Adipocyte (in vitro differentiated cells): Measurements from ENCODE around the gene PPM1N.
"Not testable (repeated sequence)": the region's sequence is repeated elsewhere in the genome, so short reads cannot be mapped to it uniquely, and the experiment has no call there.

Experiments
- DNase-seq: peaks from one replicate; pipeline ENCODE4 v3.0.0-alpha.2; 2015; ENCODE audit warnings: low read depth
- H3K27me3 ChIP-seq: replicated peaks from 2 replicates; pipeline ENCODE4 v1.7.0; 2013; ENCODE audit warnings: mild to moderate bottlenecking, low read length, moderate library complexity; ENCODE audit not compliant: control insufficient read depth, insufficient read depth
- H3K36me3 ChIP-seq: 2 replicates; pipeline ENCODE4 v1.7.0; 2013; ENCODE audit warnings: low read length, mild to moderate bottlenecking, moderate library complexity; ENCODE audit not compliant: control insufficient read depth, insufficient read depth, severe bottlenecking
- H3K4me1 ChIP-seq: 2 replicates; pipeline ENCODE4 v1.7.0; 2013; ENCODE audit warnings: mild to moderate bottlenecking, low read length, moderate library complexity; ENCODE audit not compliant: control insufficient read depth, insufficient read depth
- H3K4me3 ChIP-seq: 2 replicates; pipeline ENCODE4 v1.7.0; 2013; ENCODE audit warnings: mild to moderate bottlenecking, low read length, moderate library complexity
- H3K9ac ChIP-seq: 2 replicates; pipeline ENCODE4 v1.7.0; 2013; ENCODE audit warnings: mild to moderate bottlenecking, low read length, moderate library complexity
- H3K9me3 ChIP-seq: 2 replicates; pipeline ENCODE4 v1.7.0; 2013; ENCODE audit warnings: mild to moderate bottlenecking, low read length, moderate library complexity; ENCODE audit not compliant: control insufficient read depth

PPM1N gene

DNA sequence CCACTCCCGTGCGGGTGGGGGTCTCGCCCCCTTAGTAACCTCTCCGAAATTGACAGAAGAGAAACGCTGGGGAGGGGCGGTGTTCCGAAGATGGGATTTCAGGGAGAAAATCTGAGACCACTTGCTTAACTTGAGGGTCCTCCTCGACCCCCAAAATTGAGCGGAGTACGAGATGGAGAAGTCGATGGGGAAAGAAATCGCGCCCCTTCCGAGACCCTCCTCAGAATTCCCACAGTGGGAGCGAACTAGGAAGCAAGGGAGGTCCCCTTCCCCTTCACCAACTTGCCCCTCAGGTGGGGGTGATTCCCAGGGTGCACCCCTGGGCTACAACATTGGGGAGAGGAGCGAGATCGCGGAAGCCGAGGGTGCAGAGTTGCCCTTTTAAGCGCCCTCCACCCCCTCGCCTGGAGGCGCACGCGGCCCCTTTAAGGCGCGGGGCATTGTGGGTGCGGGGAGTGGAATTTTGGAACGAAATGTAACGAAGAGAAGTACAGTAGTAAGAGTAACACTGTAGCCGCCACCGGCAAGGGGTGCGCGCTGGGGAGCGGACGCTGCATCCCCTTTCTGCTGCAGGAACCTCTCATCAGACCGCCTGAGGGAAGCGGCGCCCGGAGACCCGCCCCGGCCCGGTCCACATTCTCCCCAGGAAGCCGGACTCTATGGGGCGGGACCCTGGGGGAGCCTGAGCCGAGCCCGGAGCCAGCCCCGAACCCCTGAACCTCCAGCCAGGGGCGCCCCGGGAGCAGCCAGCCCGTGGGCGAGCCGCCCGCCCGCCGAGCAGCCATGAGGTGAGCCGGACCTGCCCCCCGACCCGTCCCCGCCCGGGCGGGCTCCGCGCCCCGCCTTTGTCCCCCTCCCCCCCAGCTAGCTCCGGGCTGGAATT lies 9.0 kb downstream of the PPM1N start, which contains the start of gene VASP:
Gene VASP, plus strand, starts transcription at position 491 of the 883 bp plus-strand sequence. Its CDS starts 293 bp downstream, at position 784.
- peak within 1 kb of the TSS; percentile 87 for H3K9ac ChIP-seq
- H3K9me3 ChIP-seq = no peaks in the 10 kb centered on the region
- peaks cover 13% of the 10 kb centered on the region for H3K4me1 ChIP-seq
- H3K4me3 ChIP-seq = peak within 1 kb of the TSS; percentile 90
- no peaks in the 10 kb centered on the region for H3K27me3 ChIP-seq
- DNase-seq = peak; percentile 90
- no peaks in the 10 kb centered on the region for H3K36me3 ChIP-seq

DNA sequence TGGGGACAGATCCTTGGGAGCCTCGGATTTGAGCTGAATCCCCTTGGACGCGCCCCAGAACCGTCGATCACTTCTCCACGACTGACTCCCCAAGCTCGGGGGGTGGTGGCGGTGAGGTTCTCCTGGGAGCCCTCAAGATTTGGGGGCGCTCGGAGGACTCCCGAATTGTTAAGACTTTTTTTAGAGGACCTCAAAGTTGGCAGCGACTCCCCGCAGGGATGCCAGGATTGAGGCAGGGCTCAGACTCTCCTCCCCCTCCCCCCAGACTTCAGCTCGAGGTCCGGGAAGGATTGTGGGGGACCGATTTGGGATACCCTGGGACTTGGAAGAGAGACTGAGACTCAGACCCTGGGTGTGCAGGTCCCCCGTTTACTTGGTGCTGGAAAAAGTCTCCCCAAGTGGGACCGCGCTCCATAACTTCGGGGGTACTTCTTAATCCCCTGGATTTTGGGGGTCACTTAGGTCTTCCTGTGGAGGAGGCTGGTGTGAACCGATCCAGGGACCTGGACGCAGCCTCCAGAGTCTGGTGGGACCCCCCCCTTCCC lies 9.7 kb downstream of the PPM1N start:
- peak; percentile 57 for DNase-seq
- Histone ChIP-seq H3K36me3 (no peaks in the 10 kb centered on the region), H3K4me1 (peaks cover 13% of the 10 kb centered on the region), H3K27me3 (no peaks in the 10 kb centered on the region), H3K9ac (peak overlapping the region; percentile 87), H3K9me3 (no peaks in the 10 kb centered on the region), H3K4me3 (peak overlapping the region; percentile 90)

DNA sequence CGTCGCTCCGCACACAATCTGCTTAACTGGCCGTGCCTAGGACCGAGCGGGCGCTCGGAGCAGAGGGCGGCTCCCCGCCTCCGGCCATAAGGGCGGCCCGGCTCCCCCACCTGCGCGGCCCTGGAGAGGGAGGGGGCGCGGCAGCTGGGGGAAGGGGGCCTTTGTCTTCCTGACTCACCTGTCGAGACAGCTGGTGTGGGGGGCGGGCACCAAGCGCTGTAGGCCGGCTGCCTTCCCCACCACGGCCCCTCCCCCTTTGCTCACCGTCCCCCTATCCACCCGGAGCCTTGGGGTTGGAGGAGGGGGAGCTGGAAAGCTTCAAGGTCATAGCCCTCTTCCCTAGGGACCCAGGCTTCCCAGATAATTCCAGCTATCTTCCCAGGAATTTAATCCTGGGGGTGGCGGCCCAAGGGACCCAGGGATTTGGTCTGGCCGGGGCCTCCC lies 10.2 kb downstream of the PPM1N start:
- peak overlapping the region; percentile 87 for H3K9ac ChIP-seq
- peak; percentile 37 for DNase-seq
- no peaks in the 10 kb centered on the region for H3K9me3 ChIP-seq
- peaks cover 13% of the 10 kb centered on the region for H3K4me1 ChIP-seq
- no peaks in the 10 kb centered on the region for H3K36me3 ChIP-seq
- H3K27me3 ChIP-seq = no peaks in the 10 kb centered on the region
- H3K4me3 ChIP-seq = peak overlapping the region; percentile 90

DNA sequence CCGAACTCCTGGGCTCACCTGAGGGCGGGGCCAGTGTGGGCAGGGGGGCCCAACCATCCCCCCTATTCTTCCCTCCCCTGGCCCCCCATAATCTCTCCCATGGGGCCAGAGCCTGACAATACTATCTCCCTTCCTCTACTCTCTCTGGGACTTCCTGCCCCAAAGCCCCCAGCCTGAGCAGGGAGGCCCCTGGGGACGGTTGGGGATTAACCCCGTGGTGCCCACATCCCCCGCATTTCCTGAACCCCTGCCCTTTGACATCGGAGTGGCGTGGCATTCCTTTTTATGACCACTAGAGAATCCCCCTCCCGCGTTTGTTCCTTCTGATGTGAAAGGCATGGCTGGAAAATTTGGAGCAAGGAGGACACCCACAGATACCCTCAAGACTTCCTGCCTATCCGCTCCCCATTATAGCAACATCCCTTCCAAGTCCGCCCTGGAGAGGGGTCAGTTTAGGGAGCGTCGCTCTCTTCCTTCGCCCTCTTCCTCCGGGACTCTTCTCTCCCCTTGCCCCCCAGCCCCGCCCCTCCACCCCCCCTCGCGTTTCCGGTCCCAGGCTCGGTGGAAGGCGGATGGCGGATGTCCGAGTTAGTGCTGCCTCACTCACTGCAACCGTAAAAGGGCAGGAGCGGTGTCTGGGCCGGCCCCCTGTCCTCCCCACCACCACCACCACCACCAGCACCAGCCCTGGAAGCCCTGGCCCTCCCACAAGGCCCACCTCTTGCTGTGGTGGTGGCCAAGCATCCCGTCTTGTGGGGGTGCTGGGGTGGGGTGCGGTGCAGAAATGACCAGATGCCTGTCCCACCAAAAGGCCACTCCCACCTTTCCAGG lies 10.8 kb downstream of the PPM1N start:
- H3K36me3 ChIP-seq = no peaks in the 10 kb centered on the region
- H3K4me3 ChIP-seq = peak overlapping the region; percentile 90
- no peaks in the 10 kb centered on the region for H3K27me3 ChIP-seq
- H3K9ac ChIP-seq = peak overlapping the region; percentile 87
- no peaks in the 10 kb centered on the region for H3K9me3 ChIP-seq
- peak; percentile 74 for DNase-seq
- H3K4me1 ChIP-seq = peaks cover 16% of the 10 kb centered on the region

DNA sequence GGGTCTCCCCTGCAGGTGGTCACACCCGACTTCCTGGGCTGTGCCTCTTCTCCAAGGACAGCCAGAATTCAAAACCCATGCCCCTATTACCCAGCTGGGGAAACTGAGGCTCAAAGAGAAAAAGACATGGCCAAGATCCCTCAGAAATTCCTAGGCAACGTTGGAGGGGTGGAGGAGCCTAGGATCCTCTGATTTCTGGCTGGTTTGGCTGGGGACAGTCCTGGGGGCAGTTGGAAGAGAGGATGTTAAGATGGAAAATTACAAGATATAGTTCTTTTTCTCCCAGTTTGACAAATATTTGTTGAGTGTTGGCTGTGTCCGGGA lies 11.4 kb downstream of the PPM1N start:
- Histone ChIP-seq H3K9me3 (no peaks in the 10 kb centered on the region), H3K4me3 (peak overlapping the region; percentile 69), H3K36me3 (no peaks in the 10 kb centered on the region), H3K9ac (peak overlapping the region; percentile 73), H3K4me1 (peaks cover 22% of the 10 kb centered on the region), H3K27me3 (no peaks in the 10 kb centered on the region)
- no peak for DNase-seq

DNA sequence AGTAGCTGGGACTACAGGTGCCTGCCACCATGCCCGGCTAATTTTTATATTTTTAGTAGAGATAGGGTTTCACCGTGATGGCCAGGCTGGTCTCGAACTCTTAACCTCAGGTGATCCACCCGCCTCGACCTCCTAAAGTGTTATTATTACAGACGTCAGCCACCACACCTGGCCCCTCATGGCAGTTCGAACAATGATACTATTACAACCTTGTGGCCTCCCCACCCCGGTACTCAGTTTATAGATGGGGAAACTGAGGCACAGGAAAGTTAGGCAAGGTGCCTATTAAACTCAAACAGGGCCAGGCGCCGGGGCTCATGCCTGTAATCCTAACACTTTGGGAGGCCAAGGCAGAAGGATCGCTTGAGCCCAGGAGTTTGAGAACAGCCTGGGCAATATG lies 12.1 kb downstream of the PPM1N start:
- peaks cover 22% of the 10 kb centered on the region for H3K4me1 ChIP-seq
- H3K27me3 ChIP-seq, H3K4me3 ChIP-seq, H3K9me3 ChIP-seq, DNase-seq, H3K36me3 ChIP-seq, H3K9ac ChIP-seq: not testable (repeated sequence)

DNA sequence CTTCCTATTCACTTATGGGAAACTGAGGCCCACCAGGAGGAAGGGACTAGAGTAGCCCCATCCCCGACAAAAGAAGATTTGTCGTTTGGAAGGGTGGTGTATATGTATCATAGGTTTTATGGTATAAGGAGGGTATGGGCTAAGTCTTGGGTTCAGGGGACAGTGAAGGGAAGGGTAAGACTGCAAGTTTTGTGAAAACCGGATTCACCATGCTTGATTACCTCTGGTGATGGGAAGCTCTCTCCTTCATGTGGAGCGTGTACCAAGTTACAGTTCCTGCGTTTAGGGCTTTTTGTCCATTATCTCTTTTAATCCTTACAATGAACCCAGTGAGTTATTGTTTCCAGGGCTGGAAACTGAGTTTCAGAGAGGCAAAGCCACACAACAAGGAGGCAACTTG lies 12.8 kb downstream of the PPM1N start:
- no peak for DNase-seq
- H3K4me1 ChIP-seq = peaks cover 28% of the 10 kb centered on the region

DNA sequence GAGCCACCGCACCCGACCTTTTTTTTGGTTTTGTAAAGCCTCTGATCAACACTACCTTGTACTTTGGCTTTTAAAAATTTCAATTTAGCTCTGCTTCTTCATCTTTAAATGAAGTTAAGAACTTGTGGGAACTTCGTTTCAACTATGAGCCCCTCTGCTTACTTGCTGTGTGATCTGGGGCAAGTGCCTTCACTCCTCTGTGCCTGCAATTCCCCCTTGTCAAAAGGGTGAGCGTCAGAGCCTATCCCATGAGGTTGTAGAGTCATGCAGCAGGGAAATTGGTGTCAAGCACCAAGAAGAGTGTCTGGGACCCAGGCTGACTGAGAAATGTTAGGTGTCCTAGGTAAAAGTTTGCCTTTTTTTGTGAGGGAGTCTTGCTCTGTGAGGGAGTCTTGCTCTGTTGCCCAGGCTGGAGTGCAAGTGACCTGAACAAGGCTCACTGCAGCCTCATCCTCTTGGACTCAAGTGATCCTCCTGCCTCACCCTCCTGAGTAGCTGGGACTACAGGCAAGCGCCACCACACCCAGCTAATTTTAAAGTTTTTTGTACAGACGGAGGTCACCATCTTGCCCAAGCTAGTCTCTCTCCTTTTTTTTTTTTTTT lies 14.7 kb downstream of the PPM1N start:
- no peak for DNase-seq
- no peaks in the 10 kb centered on the region for H3K27me3 ChIP-seq
- H3K36me3 ChIP-seq = peaks cover 8% of the 10 kb centered on the region
- H3K4me1 ChIP-seq = peaks cover 28% of the 10 kb centered on the region
- no peaks in the 10 kb centered on the region for H3K9me3 ChIP-seq
- no peak overlapping the region for H3K9ac ChIP-seq
- no peak overlapping the region for H3K4me3 ChIP-seq

More for the DNA sequence above, 12.8 kb downstream of the PPM1N start:
- peaks cover 5% of the 10 kb centered on the region for H3K36me3 ChIP-seq
- H3K9me3 ChIP-seq = no peaks in the 10 kb centered on the region
- H3K4me3 ChIP-seq = no peak overlapping the region
- H3K27me3 ChIP-seq = no peaks in the 10 kb centered on the region
- H3K9ac ChIP-seq = no peak overlapping the region

DNA sequence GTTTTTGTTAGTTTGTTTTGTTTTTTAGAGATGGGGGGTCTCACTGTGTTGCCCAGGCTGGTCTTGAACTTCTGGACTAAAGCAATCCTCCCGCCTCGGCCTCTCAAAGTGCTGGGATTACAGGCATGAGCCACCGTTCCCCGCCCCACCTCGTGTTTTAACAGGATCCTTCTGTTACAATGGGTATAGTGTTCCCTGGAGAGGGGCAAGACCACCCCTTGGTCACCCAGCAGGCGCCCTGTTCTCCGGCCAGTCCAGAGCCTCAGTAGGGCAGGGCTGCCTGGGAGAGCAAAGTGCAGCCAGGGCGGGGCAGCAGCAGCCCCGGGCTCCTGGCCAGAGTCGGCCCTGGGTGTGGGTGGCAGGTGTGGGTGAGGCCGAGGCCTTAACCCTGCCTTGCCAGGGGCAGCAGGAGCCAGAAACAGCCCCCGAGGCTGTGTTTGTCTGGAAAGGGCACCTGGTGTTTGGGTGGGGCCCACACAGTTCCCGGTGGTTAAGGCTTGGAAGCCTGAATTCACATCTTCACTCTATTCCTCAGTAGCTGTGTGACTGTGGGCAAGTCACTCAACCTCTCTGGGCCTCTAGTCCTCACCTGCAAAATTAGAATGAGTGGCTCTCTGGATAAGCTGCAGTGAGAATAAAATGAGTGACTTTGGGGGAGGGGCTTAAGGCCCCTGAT lies 16.3 kb downstream of the PPM1N start:
- peaks cover 14% of the 10 kb centered on the region for H3K36me3 ChIP-seq
- H3K9ac ChIP-seq = no peak overlapping the region
- no peaks in the 10 kb centered on the region for H3K27me3 ChIP-seq
- peaks cover 21% of the 10 kb centered on the region for H3K4me1 ChIP-seq
- no peak for DNase-seq
- no peak overlapping the region for H3K4me3 ChIP-seq
- no peaks in the 10 kb centered on the region for H3K9me3 ChIP-seq

DNA sequence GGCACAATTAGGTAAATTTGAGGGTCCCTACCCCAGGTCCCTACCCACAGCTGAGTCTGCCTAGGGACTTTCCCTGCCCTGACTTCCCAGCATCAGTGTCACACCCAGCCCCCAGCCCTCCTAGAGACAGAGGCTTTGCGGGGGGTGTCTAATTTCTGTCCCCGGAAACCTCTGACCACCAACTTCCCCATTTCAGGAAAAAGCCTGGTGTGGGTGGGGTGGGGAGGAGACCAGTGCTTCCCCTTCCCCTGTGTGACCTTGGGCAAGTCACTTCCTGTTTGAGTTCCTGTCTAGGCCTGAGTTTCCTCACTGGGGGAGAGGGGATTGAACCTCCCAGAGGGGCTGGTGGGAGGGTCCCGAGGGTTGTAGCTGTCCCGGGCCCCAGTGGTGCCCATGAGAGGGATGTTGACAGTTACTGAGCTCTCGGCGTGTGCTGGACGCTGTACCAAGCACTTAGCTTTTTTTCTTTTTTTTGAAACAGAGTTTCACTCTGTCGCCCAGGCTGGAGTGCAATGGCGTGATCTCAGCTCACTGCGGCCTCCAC lies 16.9 kb downstream of the PPM1N start:
- DNase-seq = no peak
- Histone ChIP-seq H3K4me1 (peaks cover 14% of the 10 kb centered on the region), H3K27me3 (no peaks in the 10 kb centered on the region), H3K9me3 (no peaks in the 10 kb centered on the region), H3K4me3 (no peak overlapping the region), H3K36me3 (peaks cover 15% of the 10 kb centered on the region), H3K9ac (no peak overlapping the region)
